22Rv1 (cell line): Measurements from ENCODE around the gene SNCAIP.

Experiments
- ZFX ChIP-seq: fragments of 450-650 bp; IDR thresholded peaks from 2 replicates; pipeline ENCODE4 v1.6.1; 2017; ENCODE audit warnings: antibody characterized with exemption, borderline replicate concordance
- TF ChIP-seq, protein P1 (sequence below): fragments of 450-650 bp; IDR thresholded peaks from 2 replicates; pipeline ENCODE4 v1.5.1; 2017; ENCODE audit warnings: mild to moderate bottlenecking

DNA sequence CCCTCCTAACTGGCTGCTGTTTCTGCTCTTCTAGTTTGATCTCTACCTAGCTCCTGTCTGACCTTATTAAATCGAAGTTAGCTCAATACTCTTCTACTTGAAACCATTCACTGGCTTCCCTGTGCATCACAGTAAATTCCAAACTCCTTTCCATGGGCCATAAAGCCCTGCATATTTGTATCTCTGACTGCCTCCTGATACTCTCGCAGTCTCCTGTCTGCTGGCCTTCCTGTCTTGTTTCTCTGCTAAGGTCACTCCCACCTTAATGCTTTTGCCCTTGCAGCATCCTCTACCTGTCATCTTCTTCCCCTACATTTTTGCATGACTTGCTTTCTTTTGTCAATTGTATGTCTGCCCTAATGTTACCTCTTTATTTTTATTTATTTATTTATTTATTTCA lies 44.8 kb downstream of the SNCAIP start:
- TF ChIP-seq ZFX: no peak
- TF ChIP-seq, protein P1, sequence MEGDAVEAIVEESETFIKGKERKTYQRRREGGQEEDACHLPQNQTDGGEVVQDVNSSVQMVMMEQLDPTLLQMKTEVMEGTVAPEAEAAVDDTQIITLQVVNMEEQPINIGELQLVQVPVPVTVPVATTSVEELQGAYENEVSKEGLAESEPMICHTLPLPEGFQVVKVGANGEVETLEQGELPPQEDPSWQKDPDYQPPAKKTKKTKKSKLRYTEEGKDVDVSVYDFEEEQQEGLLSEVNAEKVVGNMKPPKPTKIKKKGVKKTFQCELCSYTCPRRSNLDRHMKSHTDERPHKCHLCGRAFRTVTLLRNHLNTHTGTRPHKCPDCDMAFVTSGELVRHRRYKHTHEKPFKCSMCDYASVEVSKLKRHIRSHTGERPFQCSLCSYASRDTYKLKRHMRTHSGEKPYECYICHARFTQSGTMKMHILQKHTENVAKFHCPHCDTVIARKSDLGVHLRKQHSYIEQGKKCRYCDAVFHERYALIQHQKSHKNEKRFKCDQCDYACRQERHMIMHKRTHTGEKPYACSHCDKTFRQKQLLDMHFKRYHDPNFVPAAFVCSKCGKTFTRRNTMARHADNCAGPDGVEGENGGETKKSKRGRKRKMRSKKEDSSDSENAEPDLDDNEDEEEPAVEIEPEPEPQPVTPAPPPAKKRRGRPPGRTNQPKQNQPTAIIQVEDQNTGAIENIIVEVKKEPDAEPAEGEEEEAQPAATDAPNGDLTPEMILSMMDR: no peak
